ENCODE results near the gene BAHCC1.

GRCh38 chr17:81388612-81389367, 6.5 kb upstream of the BAHCC1 start:
- TF ChIP-seq ZNF140 (tag by site-specific recombination; IDR thresholded peaks at IDR 0.05) (no peak), ZXDB (tag by site-specific recombination; IDR thresholded peaks at IDR 0.05) (no peak), ZNF239 (tag by site-specific recombination; IDR thresholded peaks at IDR 0.05) (no peak), ZNF214 (tag by site-specific recombination; IDR thresholded peaks at IDR 0.05; ENCODE audit: borderline replicate concordance) (no peak), TCF7L2 (IDR thresholded peaks at IDR 0.05; ENCODE audit: borderline replicate concordance, low read depth, low read length) (no peak), HOXA7 (CRISPR knock-in tag; IDR thresholded peaks at IDR 0.05; ENCODE audit: borderline replicate concordance) (no peak)
- TF ChIP-seq, protein P1, sequence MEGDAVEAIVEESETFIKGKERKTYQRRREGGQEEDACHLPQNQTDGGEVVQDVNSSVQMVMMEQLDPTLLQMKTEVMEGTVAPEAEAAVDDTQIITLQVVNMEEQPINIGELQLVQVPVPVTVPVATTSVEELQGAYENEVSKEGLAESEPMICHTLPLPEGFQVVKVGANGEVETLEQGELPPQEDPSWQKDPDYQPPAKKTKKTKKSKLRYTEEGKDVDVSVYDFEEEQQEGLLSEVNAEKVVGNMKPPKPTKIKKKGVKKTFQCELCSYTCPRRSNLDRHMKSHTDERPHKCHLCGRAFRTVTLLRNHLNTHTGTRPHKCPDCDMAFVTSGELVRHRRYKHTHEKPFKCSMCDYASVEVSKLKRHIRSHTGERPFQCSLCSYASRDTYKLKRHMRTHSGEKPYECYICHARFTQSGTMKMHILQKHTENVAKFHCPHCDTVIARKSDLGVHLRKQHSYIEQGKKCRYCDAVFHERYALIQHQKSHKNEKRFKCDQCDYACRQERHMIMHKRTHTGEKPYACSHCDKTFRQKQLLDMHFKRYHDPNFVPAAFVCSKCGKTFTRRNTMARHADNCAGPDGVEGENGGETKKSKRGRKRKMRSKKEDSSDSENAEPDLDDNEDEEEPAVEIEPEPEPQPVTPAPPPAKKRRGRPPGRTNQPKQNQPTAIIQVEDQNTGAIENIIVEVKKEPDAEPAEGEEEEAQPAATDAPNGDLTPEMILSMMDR (tag by site-specific recombination; IDR thresholded peaks at IDR 0.05), result no peak

Measured in HEK293 (cell line).